ENCODE data around the gene SPAG16.

SPAG16 gene

GRCh38 chr2:214069254-214069653 lies 785.0 kb downstream of the SPAG16 start:
- peak; percentile 57 for DNase-seq (ENCODE audit: extremely low read depth, low read depth)
- TF ChIP-seq CTCF (IDR thresholded peaks at IDR 0.05; ENCODE audit: low read depth, low read length), result no peak

- DNase-seq (ENCODE audit: extremely low read depth, low read depth), result no peak
- TF ChIP-seq CTCF (IDR thresholded peaks at IDR 0.05; ENCODE audit: low read depth, low read length), result no peak
These were observed 791.2 kb downstream of the SPAG16 start for GRCh38 chr2:214075456-214075855.

GRCh38 chr2:214076527-214076926 lies 792.3 kb downstream of the SPAG16 start:
- no peak for TF ChIP-seq CTCF (IDR thresholded peaks at IDR 0.05; ENCODE audit: low read depth, low read length)
- DNase-seq (ENCODE audit: extremely low read depth, low read depth), result no peak

- DNase-seq (ENCODE audit: extremely low read depth, low read depth), result no peak
- TF ChIP-seq CTCF (IDR thresholded peaks at IDR 0.05; ENCODE audit: low read depth, low read length), result no peak
These were observed 793.5 kb downstream of the SPAG16 start for GRCh38 chr2:214077727-214078126.

GRCh38 chr2:214079032-214079431 lies 794.8 kb downstream of the SPAG16 start:
- no peak for TF ChIP-seq CTCF (IDR thresholded peaks at IDR 0.05; ENCODE audit: low read depth, low read length)
- DNase-seq (ENCODE audit: extremely low read depth, low read depth), result no peak

GRCh38 chr2:214088536-214088935 lies 804.3 kb downstream of the SPAG16 start:
- no peak for DNase-seq (ENCODE audit: extremely low read depth, low read depth)
- TF ChIP-seq CTCF (IDR thresholded peaks at IDR 0.05; ENCODE audit: low read depth, low read length), result no peak

GRCh38 chr2:214096208-214096715 lies 812.0 kb downstream of the SPAG16 start:
- DNase-seq (ENCODE audit: extremely low read depth, low read depth), result no peak
- TF ChIP-seq CTCF (IDR thresholded peaks at IDR 0.05; ENCODE audit: low read depth, low read length), result no peak

Measured in AG09319 (cell line).